GM18870 (cell line): ENCODE results near the gene ZNHIT1.
A peak's percentile ranks its signal among the peaks of the same experiment; 100 is the strongest.

Experiments used
- ATAC-seq: cut with Tn5 transposase; IDR thresholded peaks from one replicate; pipeline ENCODE4 v1.9.1; 2021; ENCODE audit warnings: moderate library complexity; ENCODE audit not compliant: unreplicated experiment

ZNHIT1 gene

GRCh38 chr7:101217388-101218235 is at the start of gene ZNHIT1, which contains the start of gene PLOD3:
TSS of gene ZNHIT1 (plus strand) at chr7:101218165. CDS start at chr7:101218196, 31 bp downstream.
TSS of gene PLOD3 (minus strand) at chr7:101217581. CDS start at chr7:101217274, 307 bp downstream.
- ATAC-seq: peak; percentile 62

- no peak for ATAC-seq
These were observed 49.4 kb upstream of the ZNHIT1 start for GRCh38 chr7:101168412-101169049.

- no peak for ATAC-seq
These were observed 48.7 kb upstream of the ZNHIT1 start for GRCh38 chr7:101169110-101169837.

GRCh38 chr7:101169838-101170551 is 48.0 kb upstream of the ZNHIT1 start:
- ATAC-seq: no peak

- ATAC-seq: no peak
These were observed 47.1 kb upstream of the ZNHIT1 start for GRCh38 chr7:101170617-101171441.

- ATAC-seq: no peak
These were observed 46.5 kb upstream of the ZNHIT1 start for GRCh38 chr7:101171442-101171837.

GRCh38 chr7:101172005-101172853 is 45.7 kb upstream of the ZNHIT1 start:
- ATAC-seq: no peak

GRCh38 chr7:101172854-101173751 is 44.9 kb upstream of the ZNHIT1 start:
- no peak for ATAC-seq

GRCh38 chr7:101173752-101174244 is 44.2 kb upstream of the ZNHIT1 start:
- no peak for ATAC-seq

GRCh38 chr7:101174322-101174854 is 43.6 kb upstream of the ZNHIT1 start:
- no peak for ATAC-seq

- ATAC-seq: no peak
These were observed 42.3 kb upstream of the ZNHIT1 start for GRCh38 chr7:101175664-101176063.

- ATAC-seq: no peak
These were observed 40.3 kb upstream of the ZNHIT1 start for GRCh38 chr7:101177644-101178043.

GRCh38 chr7:101179117-101179516 is 38.8 kb upstream of the ZNHIT1 start:
- no peak for ATAC-seq

- no peak for ATAC-seq
These were observed 38.3 kb upstream of the ZNHIT1 start for GRCh38 chr7:101179713-101180112.

- ATAC-seq: no peak
These were observed 37.7 kb upstream of the ZNHIT1 start, which contains the start of gene NAT16 for GRCh38 chr7:101180130-101180755. TSS of gene NAT16 (minus strand) at chr7:101180293. CDS start at chr7:101174807, 5,486 bp downstream.

- no peak for ATAC-seq
These were observed 32.6 kb upstream of the ZNHIT1 start for GRCh38 chr7:101185258-101185839.

GRCh38 chr7:101186194-101186593 is 31.8 kb upstream of the ZNHIT1 start:
- ATAC-seq: no peak
